H1 (cell line): ENCODE data around the gene EYA2. TPM values are rescaled to one million over a fixed set of nuclear protein-coding genes. Genes with fewer than 3 reads are reported as not detected.

ENCODE experiments used
- BCL11A ChIP-seq, 2 experiments: IDR thresholded peaks; one replicate each; pipeline ENCODE4 v1.6.1; 2011; ENCODE audit warnings: low read depth in 2 of 2, low read length in 2 of 2, mild to moderate bottlenecking in 2 of 2
- CHD7 ChIP-seq: fragments of 300-600 bp; sonication (generic); IDR thresholded peaks from 2 replicates; pipeline ENCODE4 v1.7.1; 2012; ENCODE audit warnings: low read length, moderate library complexity, mild to moderate bottlenecking, inconsistent platforms; ENCODE audit not compliant: insufficient replicate concordance
- EP300 ChIP-seq, 2 experiments: IDR thresholded peaks; 1 replicate in 1 of 2; 2 replicates in 1 of 2; pipeline ENCODE4 v1.6.1; 2011 to 2012; ENCODE audit warnings: low read depth in 2 of 2, low read length in 2 of 2, mild to moderate bottlenecking in 2 of 2, borderline replicate concordance in 1 of 2, inconsistent platforms in 1 of 2, moderate library complexity in 1 of 2
- JUND ChIP-seq: IDR thresholded peaks from 2 replicates; pipeline ENCODE4 v1.6.1; 2011; ENCODE audit warnings: mild to moderate bottlenecking, improper control_type of control experiment, low read length
- TCF12 ChIP-seq: IDR thresholded peaks from 2 replicates; pipeline ENCODE4 v1.6.1; 2011; ENCODE audit warnings: low read depth, mild to moderate bottlenecking, low read length
- TEAD4 ChIP-seq: IDR thresholded peaks from 2 replicates; pipeline ENCODE4 v1.6.1; 2012; ENCODE audit warnings: low read depth, low read length, inconsistent platforms, mixed read lengths
- polyA plus RNA-seq, 7 experiments: library from polyadenylated mRNA; depleted of rRNA in 3 of 7; stranded (reverse) in 5 of 7; unstranded in 2 of 7; fragments of >200 nt in 5 of 7; fragments of 200-250 nt in 2 of 7; gene quantifications; 1 replicate in 5 of 7; 2 replicates in 1 of 7; 4 replicates in 1 of 7; pipeline versions ENCODE4 v1.2.1 to v1.2.3, GENCODE V29; 2011 to 2013; ENCODE audit warnings: missing spikeins in 2 of 7, mixed read lengths in 2 of 7
- total RNA-seq: library from RNA; stranded (reverse); fragmentation: NEBNext Ultra II Directional; extraction: Animal tissue kit (Norgen Biotek cat#: 25700); gene quantifications from 2 replicates; pipeline ENCODE4 v1.2.1, GENCODE V29; 2021

EYA2 gene
- total and polyA plus RNA-seq, 2 of the 8 experiments (the other 6 are each of a cell fraction or from before 2014, with no cell fraction given) = 1.6 to 1.7 TPM

GRCh38 chr20:47090835-47091234, 196.2 kb downstream of the EYA2 start (continued):
- TF ChIP-seq JUND = no peak
- TF ChIP-seq CHD7 = no peak
- no peak for TF ChIP-seq TCF12
- no peak for TF ChIP-seq TEAD4
- TF ChIP-seq BCL11A (IDR thresholded peaks at IDR 0.05; ENCODE audit: low read depth in 2 of 2, low read length in 2 of 2) = no peak
- TF ChIP-seq EP300 (IDR thresholded peaks at IDR 0.05; ENCODE audit: borderline replicate concordance in 1 of 2, low read depth in 2 of 2, low read length in 2 of 2) = no peak
